K562 (cell line): Measurements from ENCODE around the gene N4BP2. TPM values are rescaled to one million over a fixed set of nuclear protein-coding genes. Genes with fewer than 3 reads are reported as not detected.

ENCODE experiments used
- ADNP ChIP-seq: fragments of 200-800 bp; sonication (Bioruptor generic); IDR thresholded peaks from 2 replicates; pipeline ENCODE4 v1.6.1; 2016; ENCODE audit warnings: missing genetic modification characterization, missing compliant biosample characterization
- BACH1 ChIP-seq: fragments of 200-800 bp; sonication (Bioruptor generic); IDR thresholded peaks from 2 replicates; pipeline ENCODE4 v1.6.1; 2016; ENCODE audit warnings: missing genetic modification characterization, missing compliant biosample characterization
- BRF1 ChIP-seq: IDR thresholded peaks from 3 replicates; pipeline ENCODE4 v1.6.1; 2011; ENCODE audit warnings: borderline replicate concordance, mild to moderate bottlenecking; ENCODE audit not compliant: insufficient read length; ENCODE audit errors: extremely low read depth
- CXXC5 ChIP-seq: fragments of 250-450 bp; sonication (Bioruptor Pico); IDR thresholded peaks from 2 replicates; pipeline ENCODE4 v1.8.0; 2022; ENCODE audit warnings: inconsistent platforms, mild to moderate bottlenecking, moderate library complexity
- DPF2 ChIP-seq: fragments of 450-650 bp; IDR thresholded peaks from 2 replicates; pipeline ENCODE4 v1.6.1; 2016
- LCOR ChIP-seq: sonication (generic); formaldehyde crosslinking; IDR thresholded peaks from 2 replicates; pipeline ENCODE4 v1.8.0; 2022; ENCODE audit warnings: mild to moderate bottlenecking, missing genetic modification reagents
- NFRKB ChIP-seq: fragments of 450-650 bp; IDR thresholded peaks from 2 replicates; pipeline ENCODE4 v1.6.1; 2016; ENCODE audit warnings: low read depth
- POLR2AphosphoS2 ChIP-seq: IDR thresholded peaks from 2 replicates; pipeline ENCODE4 v1.6.1; 2012; ENCODE audit warnings: low read length, improper control_type of control experiment
- SMARCA5 ChIP-seq: fragments of 450-650 bp; IDR thresholded peaks from 2 replicates; pipeline ENCODE4 v1.6.1; 2016
- TCFL5 ChIP-seq: fragments of 250-450 bp; sonication (Bioruptor Pico); conservative IDR thresholded peaks from 2 replicates; pipeline ENCODE4 v1.6.1; 2021; ENCODE audit warnings: mild to moderate bottlenecking, moderate library complexity, matching md5 sums
- ZBTB1 ChIP-seq: sonication (generic); formaldehyde crosslinking; IDR thresholded peaks from 2 replicates; pipeline ENCODE4 v1.8.1; 2023; ENCODE audit warnings: missing genetic modification reagents, low read depth, mild to moderate bottlenecking, borderline replicate concordance
- polyA plus RNA-seq, 8 experiments: library from polyadenylated mRNA; depleted of rRNA in 4 of 8; stranded (reverse) in 5 of 8; unstranded in 3 of 8; fragments of >200 nt; fragmentation: Nextera tagmentation in 2 of 8; fragmentation: Illumina TruSeq in 1 of 8; extraction: Ambion mirVana in 2 of 8; extraction: Trizol in 1 of 8; gene quantifications; 2 replicates each; pipeline versions ENCODE4 v1.2.1 to v1.2.3, GENCODE V29; 2011 to 2014; ENCODE audit warnings: inconsistent platforms in 1 of 8, missing spikeins in 1 of 8
- total RNA-seq, 7 experiments: library from RNA; depleted of rRNA in 6 of 7; stranded (reverse); fragments of >200 nt in 6 of 7; fragmentation: Illumina TruSeq in 2 of 7; extraction: Trizol in 2 of 7; gene quantifications; 2 replicates each; pipeline versions ENCODE4 v1.2.1 to v1.2.3, GENCODE V29; 2011 to 2021; ENCODE audit warnings: low replicate concordance in 1 of 7
- TF ChIP-seq, protein P1 (sequence below): fragments of 250-450 bp; sonication (Bioruptor Pico); IDR thresholded peaks from 2 replicates; pipeline ENCODE4 v1.8.0; 2022; ENCODE audit warnings: moderate library complexity, mild to moderate bottlenecking, inconsistent platforms

Gene N4BP2
- total and polyA plus RNA-seq, 9 of the 15 experiments (the other 6 are each of a cell fraction or from before 2014, with no cell fraction given) = 2.7 to 12.6 (median 7.6) TPM

GRCh38 chr4:40194602-40195161 lies 138.0 kb downstream of the N4BP2 start (continued):
- TF ChIP-seq BRF1 (no peak), ZBTB1 (no peak), NFRKB (0 out of 2 replicates have a peak, but pooled peaks have one; percentile 19), BACH1 (tag) (peak; percentile 65; the same call in 1 of the 2 replicates), TCFL5 (CRISPR knock-in tag) (no peak), CXXC5 (CRISPR knock-in tag) (peak; percentile 15; the same call in 1 of the 2 replicates), POLR2AphosphoS2 (no peak), SMARCA5 (no peak), ADNP (tag) (no peak), DPF2 (no peak), LCOR (CRISPR knock-in tag) (no peak)
- TF ChIP-seq, protein P1, sequence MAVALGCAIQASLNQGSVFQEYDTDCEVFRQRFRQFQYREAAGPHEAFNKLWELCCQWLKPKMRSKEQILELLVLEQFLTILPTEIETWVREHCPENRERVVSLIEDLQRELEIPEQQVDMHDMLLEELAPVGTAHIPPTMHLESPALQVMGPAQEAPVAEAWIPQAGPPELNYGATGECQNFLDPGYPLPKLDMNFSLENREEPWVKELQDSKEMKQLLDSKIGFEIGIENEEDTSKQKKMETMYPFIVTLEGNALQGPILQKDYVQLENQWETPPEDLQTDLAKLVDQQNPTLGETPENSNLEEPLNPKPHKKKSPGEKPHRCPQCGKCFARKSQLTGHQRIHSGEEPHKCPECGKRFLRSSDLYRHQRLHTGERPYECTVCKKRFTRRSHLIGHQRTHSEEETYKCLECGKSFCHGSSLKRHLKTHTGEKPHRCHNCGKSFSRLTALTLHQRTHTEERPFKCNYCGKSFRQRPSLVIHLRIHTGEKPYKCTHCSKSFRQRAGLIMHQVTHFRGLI (CRISPR knock-in tag) = no peak
